Measurements from ENCODE around the gene COMP. TPM values are rescaled to one million over a fixed set of nuclear protein-coding genes. Genes with fewer than 3 reads are reported as not detected.

The COMP gene
- total RNA-seq, 3 donors from 2014 or later (not counting 1 experiment from before 2014, with no cell fraction given): not detected

GRCh38 chr19:18800636-18801035, 9.5 kb upstream of the COMP start:
- no peaks in the 10 kb centered on the region for H3K36me3 ChIP-seq (ENCODE audit: control insufficient read depth, insufficient read depth, low read length)
- H3K27me3 ChIP-seq (ENCODE audit: control insufficient read depth, insufficient read depth, low read length): peaks cover 11% of the 10 kb centered on the region
- no peak for TF ChIP-seq CTCF (IDR thresholded peaks at IDR 0.05)
- no peaks in the 10 kb centered on the region for H3K4me1 ChIP-seq (ENCODE audit: control insufficient read depth, insufficient read depth, low read length)
- Mint-ChIP-seq H3K4me1 (no peaks in the 10 kb centered on the region), H3K27ac (no peak overlapping the region), H3K9me3 (no peaks in the 10 kb centered on the region), H3K4me3 (no peak overlapping the region), H3K27me3 (ENCODE audit: low read depth in 2 of 2) (peaks cover 8 to 9% of the 10 kb centered on the region in 2 donors), H3K36me3 (no peaks in the 10 kb centered on the region)
- WGBS (ENCODE audit: insufficient coverage): 82% methylated on average over 10 of the region's 10 CpGs
- no peak overlapping the region for H3K4me3 ChIP-seq (ENCODE audit: low read length)
- no peaks in the 10 kb centered on the region for H3K9me3 ChIP-seq (ENCODE audit: control insufficient read depth, insufficient read depth, low read length)
- intact Hi-C loops (cut with micrococcal nuclease): no loop called here
- H3K27ac ChIP-seq (ENCODE audit: low read length): no peak overlapping the region
- DNase-seq: no peak
- ATAC-seq: no peak

GRCh38 chr19:18800079-18800478, 9.0 kb upstream of the COMP start:
- Histone ChIP-seq H3K36me3 (ENCODE audit: control insufficient read depth, insufficient read depth, low read length) (no peaks in the 10 kb centered on the region), H3K4me1 (ENCODE audit: control insufficient read depth, insufficient read depth, low read length) (no peaks in the 10 kb centered on the region), H3K27me3 (ENCODE audit: control insufficient read depth, insufficient read depth, low read length) (peaks cover 14% of the 10 kb centered on the region), H3K4me3 (ENCODE audit: low read length) (no peak overlapping the region), H3K9me3 (ENCODE audit: control insufficient read depth, insufficient read depth, low read length) (no peaks in the 10 kb centered on the region), H3K27ac (ENCODE audit: low read length) (no peak overlapping the region)
- no peak for TF ChIP-seq CTCF (IDR thresholded peaks at IDR 0.05)
- ATAC-seq (no peak), DNase-seq (no peak)
- Mint-ChIP-seq H3K4me1 (no peaks in the 10 kb centered on the region), H3K4me3 (no peak overlapping the region), H3K36me3 (no peaks in the 10 kb centered on the region), H3K27me3 (ENCODE audit: low read depth in 2 of 2) (peaks cover 8 to 9% of the 10 kb centered on the region in 2 donors), H3K9me3 (no peaks in the 10 kb centered on the region), H3K27ac (no peak overlapping the region)
- intact Hi-C loops (cut with micrococcal nuclease): no loop called here

- Mint-ChIP-seq H3K4me3 (no peak overlapping the region), H3K9me3 (no peaks in the 10 kb centered on the region), H3K4me1 (no peaks in the 10 kb centered on the region), H3K27me3 (ENCODE audit: low read depth in 2 of 2) (peaks cover 8 to 9% of the 10 kb centered on the region in 2 donors), H3K27ac (no peak overlapping the region), H3K36me3 (no peaks in the 10 kb centered on the region)
- no peak overlapping the region for H3K27ac ChIP-seq (ENCODE audit: low read length)
- no peaks in the 10 kb centered on the region for H3K4me1 ChIP-seq (ENCODE audit: control insufficient read depth, insufficient read depth, low read length)
- ATAC-seq: no peak
- peaks cover 14% of the 10 kb centered on the region for H3K27me3 ChIP-seq (ENCODE audit: control insufficient read depth, insufficient read depth, low read length)
- intact Hi-C loops (cut with micrococcal nuclease): no loop called here
- DNase-seq: no peak
- H3K36me3 ChIP-seq (ENCODE audit: control insufficient read depth, insufficient read depth, low read length): no peaks in the 10 kb centered on the region
- no peaks in the 10 kb centered on the region for H3K9me3 ChIP-seq (ENCODE audit: control insufficient read depth, insufficient read depth, low read length)
- no peak overlapping the region for H3K4me3 ChIP-seq (ENCODE audit: low read length)
- TF ChIP-seq CTCF (IDR thresholded peaks at IDR 0.05): no peak
Observed at GRCh38 chr19:18799389-18799970, 8.4 kb upstream of the COMP start.

Data from natural killer cell (primary cell).